ENCODE results near the gene WWOX. TPM values are rescaled to one million over a fixed set of nuclear protein-coding genes. Genes with fewer than 3 reads are reported as not detected.

The WWOX gene
- polyA plus RNA-seq, 1 donor from 2014 or later, result 25.6 TPM

DNA sequence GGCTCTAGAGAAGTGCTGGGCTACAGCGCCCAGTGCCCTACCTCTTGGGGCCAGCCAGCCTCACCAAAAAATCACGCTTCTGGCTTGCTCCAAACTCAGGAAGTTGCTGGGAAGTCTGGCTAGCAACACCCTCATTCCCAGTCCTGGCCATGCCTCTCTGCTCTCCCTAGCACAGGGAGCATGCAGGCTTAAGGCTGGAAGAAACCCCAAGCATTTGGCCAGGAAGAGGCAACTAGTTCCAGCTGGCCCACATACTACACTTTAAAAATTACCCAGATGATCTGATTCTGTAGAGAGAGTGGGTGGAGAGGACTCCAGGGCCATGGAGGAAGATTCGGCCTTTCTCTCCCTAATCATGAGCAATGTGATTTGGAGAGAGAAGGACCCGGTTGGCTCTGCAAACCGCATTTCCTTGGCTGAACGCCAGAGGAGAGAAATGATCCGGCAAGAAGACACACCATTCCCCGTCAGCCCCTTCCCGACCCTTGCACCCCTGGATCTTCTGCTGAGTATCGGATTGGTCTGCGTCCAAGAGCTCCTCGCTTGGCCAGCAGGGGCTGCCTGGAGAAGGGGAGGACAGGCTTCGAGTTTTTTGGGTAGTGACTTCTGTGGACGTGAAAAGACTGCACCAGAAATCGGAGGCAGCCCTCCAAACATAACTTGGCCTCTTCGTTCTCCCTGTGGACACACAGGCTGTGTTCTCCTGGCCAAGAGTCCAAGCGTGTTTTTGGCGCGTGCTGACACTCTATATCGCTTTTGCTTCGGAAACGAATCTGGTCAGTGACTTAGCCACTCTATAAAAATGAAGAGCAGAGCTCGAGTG lies 406.3 kb downstream of the WWOX start:
- Histone ChIP-seq H4K20me1 (ENCODE audit: insufficient read depth) (no peaks in the 10 kb centered on the region), H2AFZ (ENCODE audit: low read depth, low read length) (no peak overlapping the region), H3K9me2 (ENCODE audit: insufficient read depth, low read length) (no peaks in the 10 kb centered on the region), H3K9me3 (ENCODE audit: low read length) (no peaks in the 10 kb centered on the region), H3K79me2 (replicated peaks; ENCODE audit: insufficient read depth, low read length) (no peaks in the 10 kb centered on the region), H3K27ac (ENCODE audit: low read length) (no peak overlapping the region), H3K4me2 (ENCODE audit: low read length) (no peak overlapping the region), H3K27me3 (ENCODE audit: insufficient read depth, low read depth, low read length) (no peaks in the 10 kb centered on the region), H3K4me3 (ENCODE audit: low read length) (no peak overlapping the region), H3K36me3 (ENCODE audit: insufficient read depth, low read length) (no peaks in the 10 kb centered on the region), H3F3A (ENCODE audit: insufficient read depth, low read length, poor library complexity, severe bottlenecking) (no peaks in the 10 kb centered on the region), H3K9ac (ENCODE audit: low read length) (no peak overlapping the region)
- no peak for TF ChIP-seq EP300 (conservative IDR thresholded peaks at IDR 0.05; ENCODE audit: poor library complexity, severe bottlenecking)
- no peak for TF ChIP-seq POLR2AphosphoS5 (IDR thresholded peaks at IDR 0.05)
- TF ChIP-seq RAD21 (conservative IDR thresholded peaks at IDR 0.05), result no peak
- no peak for TF ChIP-seq SMC3 (conservative IDR thresholded peaks at IDR 0.05; ENCODE audit: poor library complexity)
- TF ChIP-seq, protein P1, sequence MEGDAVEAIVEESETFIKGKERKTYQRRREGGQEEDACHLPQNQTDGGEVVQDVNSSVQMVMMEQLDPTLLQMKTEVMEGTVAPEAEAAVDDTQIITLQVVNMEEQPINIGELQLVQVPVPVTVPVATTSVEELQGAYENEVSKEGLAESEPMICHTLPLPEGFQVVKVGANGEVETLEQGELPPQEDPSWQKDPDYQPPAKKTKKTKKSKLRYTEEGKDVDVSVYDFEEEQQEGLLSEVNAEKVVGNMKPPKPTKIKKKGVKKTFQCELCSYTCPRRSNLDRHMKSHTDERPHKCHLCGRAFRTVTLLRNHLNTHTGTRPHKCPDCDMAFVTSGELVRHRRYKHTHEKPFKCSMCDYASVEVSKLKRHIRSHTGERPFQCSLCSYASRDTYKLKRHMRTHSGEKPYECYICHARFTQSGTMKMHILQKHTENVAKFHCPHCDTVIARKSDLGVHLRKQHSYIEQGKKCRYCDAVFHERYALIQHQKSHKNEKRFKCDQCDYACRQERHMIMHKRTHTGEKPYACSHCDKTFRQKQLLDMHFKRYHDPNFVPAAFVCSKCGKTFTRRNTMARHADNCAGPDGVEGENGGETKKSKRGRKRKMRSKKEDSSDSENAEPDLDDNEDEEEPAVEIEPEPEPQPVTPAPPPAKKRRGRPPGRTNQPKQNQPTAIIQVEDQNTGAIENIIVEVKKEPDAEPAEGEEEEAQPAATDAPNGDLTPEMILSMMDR (IDR thresholded peaks at IDR 0.05; ENCODE audit: poor library complexity, severe bottlenecking), result no peak

DNA sequence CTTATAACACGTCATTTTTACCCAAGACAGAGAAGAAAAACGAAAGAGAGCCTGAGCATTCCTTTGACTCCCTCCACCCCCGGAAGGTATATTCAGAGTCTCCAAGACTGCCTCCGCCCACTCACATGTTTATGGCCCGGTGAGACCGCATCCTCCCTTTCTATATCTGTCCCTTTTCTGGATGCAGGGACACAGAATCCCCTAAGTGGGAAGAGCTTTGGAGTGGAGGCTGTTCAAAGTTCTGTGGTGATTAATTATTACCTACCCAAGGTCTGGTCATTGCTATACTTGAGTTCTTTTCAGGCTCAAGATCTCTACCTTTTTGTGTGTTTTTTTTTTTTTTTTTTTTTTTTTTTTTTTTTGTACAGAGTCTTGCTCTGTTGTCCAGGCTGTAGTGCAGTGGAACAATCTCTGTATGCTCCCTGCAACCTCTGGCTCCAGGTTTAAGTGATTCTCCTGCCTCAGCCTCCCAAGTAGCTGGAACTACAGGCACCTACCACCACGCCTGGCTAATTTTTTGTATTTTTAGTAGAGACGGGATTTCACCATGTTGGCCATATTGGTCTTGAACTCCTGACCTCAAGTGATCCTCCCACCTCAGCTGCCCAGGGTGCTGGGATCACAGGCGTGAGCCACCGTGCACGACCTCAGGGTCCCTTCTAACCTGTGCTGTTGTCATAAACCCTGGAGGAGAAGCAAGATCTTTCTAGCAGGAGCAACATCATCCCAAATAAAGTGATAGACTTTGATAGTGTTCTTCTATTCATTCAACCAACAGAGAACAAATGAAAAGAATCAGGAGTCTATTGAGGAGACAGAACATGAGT lies 407.1 kb downstream of the WWOX start:
- H4K20me1 ChIP-seq (ENCODE audit: insufficient read depth), result no peaks in the 10 kb centered on the region
- no peak for TF ChIP-seq POLR2AphosphoS5 (IDR thresholded peaks at IDR 0.05)
- TF ChIP-seq EP300 (conservative IDR thresholded peaks at IDR 0.05; ENCODE audit: poor library complexity, severe bottlenecking), result no peak
- TF ChIP-seq EZH2 (IDR thresholded peaks at IDR 0.05; ENCODE audit: borderline replicate concordance, insufficient read depth, low read length, poor library complexity, severe bottlenecking), result no peak
- no peak for TF ChIP-seq RAD21 (conservative IDR thresholded peaks at IDR 0.05)
- no peak for TF ChIP-seq MXI1 (conservative IDR thresholded peaks at IDR 0.05; ENCODE audit: poor library complexity, severe bottlenecking)
- TF ChIP-seq SMC3 (conservative IDR thresholded peaks at IDR 0.05; ENCODE audit: poor library complexity), result no peak
- TF ChIP-seq TAF1 (IDR thresholded peaks at IDR 0.05; ENCODE audit: low read depth), result no peak
- TF ChIP-seq, protein P1 (IDR thresholded peaks at IDR 0.05; ENCODE audit: poor library complexity, severe bottlenecking), result no peak
- TF ChIP-seq, protein P2, sequence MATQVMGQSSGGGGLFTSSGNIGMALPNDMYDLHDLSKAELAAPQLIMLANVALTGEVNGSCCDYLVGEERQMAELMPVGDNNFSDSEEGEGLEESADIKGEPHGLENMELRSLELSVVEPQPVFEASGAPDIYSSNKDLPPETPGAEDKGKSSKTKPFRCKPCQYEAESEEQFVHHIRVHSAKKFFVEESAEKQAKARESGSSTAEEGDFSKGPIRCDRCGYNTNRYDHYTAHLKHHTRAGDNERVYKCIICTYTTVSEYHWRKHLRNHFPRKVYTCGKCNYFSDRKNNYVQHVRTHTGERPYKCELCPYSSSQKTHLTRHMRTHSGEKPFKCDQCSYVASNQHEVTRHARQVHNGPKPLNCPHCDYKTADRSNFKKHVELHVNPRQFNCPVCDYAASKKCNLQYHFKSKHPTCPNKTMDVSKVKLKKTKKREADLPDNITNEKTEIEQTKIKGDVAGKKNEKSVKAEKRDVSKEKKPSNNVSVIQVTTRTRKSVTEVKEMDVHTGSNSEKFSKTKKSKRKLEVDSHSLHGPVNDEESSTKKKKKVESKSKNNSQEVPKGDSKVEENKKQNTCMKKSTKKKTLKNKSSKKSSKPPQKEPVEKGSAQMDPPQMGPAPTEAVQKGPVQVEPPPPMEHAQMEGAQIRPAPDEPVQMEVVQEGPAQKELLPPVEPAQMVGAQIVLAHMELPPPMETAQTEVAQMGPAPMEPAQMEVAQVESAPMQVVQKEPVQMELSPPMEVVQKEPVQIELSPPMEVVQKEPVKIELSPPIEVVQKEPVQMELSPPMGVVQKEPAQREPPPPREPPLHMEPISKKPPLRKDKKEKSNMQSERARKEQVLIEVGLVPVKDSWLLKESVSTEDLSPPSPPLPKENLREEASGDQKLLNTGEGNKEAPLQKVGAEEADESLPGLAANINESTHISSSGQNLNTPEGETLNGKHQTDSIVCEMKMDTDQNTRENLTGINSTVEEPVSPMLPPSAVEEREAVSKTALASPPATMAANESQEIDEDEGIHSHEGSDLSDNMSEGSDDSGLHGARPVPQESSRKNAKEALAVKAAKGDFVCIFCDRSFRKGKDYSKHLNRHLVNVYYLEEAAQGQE (IDR thresholded peaks at IDR 0.05; ENCODE audit: borderline replicate concordance), result no peak
- no peak overlapping the region for H3K4me2 ChIP-seq (ENCODE audit: low read length)
- H3K4me3 ChIP-seq (ENCODE audit: low read length), result no peak overlapping the region
- H3K27ac ChIP-seq (ENCODE audit: low read length), result no peak overlapping the region
- no peaks in the 10 kb centered on the region for H3K9me2 ChIP-seq (ENCODE audit: insufficient read depth, low read length)
- H3K79me2 ChIP-seq (replicated peaks; ENCODE audit: insufficient read depth, low read length), result no peaks in the 10 kb centered on the region
- no peaks in the 10 kb centered on the region for H3K9me3 ChIP-seq (ENCODE audit: low read length)
- H3F3A ChIP-seq (ENCODE audit: insufficient read depth, low read length, poor library complexity, severe bottlenecking), result no peaks in the 10 kb centered on the region
- no peaks in the 10 kb centered on the region for H3K27me3 ChIP-seq (ENCODE audit: insufficient read depth, low read depth, low read length)
- H2AFZ ChIP-seq (ENCODE audit: low read depth, low read length), result no peak overlapping the region
- H3K9ac ChIP-seq (ENCODE audit: low read length), result no peak overlapping the region
- H3K36me3 ChIP-seq (ENCODE audit: insufficient read depth, low read length), result no peaks in the 10 kb centered on the region

All from neural cell (in vitro differentiated cells).